Measurements from ENCODE around the gene EMP1. TPM values are rescaled to one million over a fixed set of nuclear protein-coding genes. Genes with fewer than 3 reads are reported as not detected.

EMP1 gene
- total RNA-seq, 1 experiment from 2014 or later: 146 TPM

DNA sequence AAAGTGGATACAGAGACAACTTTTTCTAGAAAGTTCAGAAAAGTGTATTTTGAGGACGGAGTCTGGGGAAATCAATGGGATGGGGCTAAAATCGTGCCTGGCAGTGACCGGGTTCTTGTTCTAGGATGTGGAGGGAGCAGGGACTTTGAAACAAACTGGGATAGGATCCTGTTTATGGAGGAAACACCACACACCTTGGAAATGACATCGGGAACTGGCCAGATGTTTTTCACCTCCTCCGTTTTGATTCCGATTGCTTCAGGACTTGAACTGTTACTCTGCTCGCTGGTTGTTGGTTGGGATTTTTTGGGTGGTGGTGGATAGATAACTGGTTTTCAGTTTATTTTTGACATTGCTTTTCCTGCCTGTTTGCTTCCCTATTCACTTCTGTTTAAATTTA, 506 bp downstream of the EMP1 start:
- Mint-ChIP-seq H3K4me3 (ENCODE audit: low read depth, unreplicated experiment) (peak overlapping the region; percentile 76), H3K27ac (ENCODE audit: unreplicated experiment) (peak overlapping the region; percentile 68), H3K36me3 (ENCODE audit: insufficient read depth, unreplicated experiment) (peaks cover 42% of the 10 kb centered on the region), H3K4me1 (ENCODE audit: low read depth, unreplicated experiment) (peaks cover 62% of the 10 kb centered on the region), H3K27me3 (ENCODE audit: unreplicated experiment) (no peaks in the 10 kb centered on the region), H3K9me3 (ENCODE audit: low read depth, unreplicated experiment) (no peaks in the 10 kb centered on the region)
- CTCF ChIA-PET: interaction anchor here (0.6 to 1.8 kb wide), 10 partner anchors 9 to 394 kb away, joined by 3 to 14 read pairs (median 4); no protein-coding TSS in a partner anchor
- DNase-seq: no peak
- intact Hi-C loops (cut with micrococcal nuclease; ENCODE audit: unreplicated experiment): loop anchor here (2.0 to 10.0 kb wide), 2 partner anchors 60 to 392 kb away; no protein-coding TSS in a partner anchor
- TSS peak; percentile 65 for BruUV-seq (replicated peaks)
- TF ChIP-seq, protein P1, sequence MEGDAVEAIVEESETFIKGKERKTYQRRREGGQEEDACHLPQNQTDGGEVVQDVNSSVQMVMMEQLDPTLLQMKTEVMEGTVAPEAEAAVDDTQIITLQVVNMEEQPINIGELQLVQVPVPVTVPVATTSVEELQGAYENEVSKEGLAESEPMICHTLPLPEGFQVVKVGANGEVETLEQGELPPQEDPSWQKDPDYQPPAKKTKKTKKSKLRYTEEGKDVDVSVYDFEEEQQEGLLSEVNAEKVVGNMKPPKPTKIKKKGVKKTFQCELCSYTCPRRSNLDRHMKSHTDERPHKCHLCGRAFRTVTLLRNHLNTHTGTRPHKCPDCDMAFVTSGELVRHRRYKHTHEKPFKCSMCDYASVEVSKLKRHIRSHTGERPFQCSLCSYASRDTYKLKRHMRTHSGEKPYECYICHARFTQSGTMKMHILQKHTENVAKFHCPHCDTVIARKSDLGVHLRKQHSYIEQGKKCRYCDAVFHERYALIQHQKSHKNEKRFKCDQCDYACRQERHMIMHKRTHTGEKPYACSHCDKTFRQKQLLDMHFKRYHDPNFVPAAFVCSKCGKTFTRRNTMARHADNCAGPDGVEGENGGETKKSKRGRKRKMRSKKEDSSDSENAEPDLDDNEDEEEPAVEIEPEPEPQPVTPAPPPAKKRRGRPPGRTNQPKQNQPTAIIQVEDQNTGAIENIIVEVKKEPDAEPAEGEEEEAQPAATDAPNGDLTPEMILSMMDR (IDR thresholded peaks at IDR 0.05; ENCODE audit: unreplicated experiment): no peak

DNA sequence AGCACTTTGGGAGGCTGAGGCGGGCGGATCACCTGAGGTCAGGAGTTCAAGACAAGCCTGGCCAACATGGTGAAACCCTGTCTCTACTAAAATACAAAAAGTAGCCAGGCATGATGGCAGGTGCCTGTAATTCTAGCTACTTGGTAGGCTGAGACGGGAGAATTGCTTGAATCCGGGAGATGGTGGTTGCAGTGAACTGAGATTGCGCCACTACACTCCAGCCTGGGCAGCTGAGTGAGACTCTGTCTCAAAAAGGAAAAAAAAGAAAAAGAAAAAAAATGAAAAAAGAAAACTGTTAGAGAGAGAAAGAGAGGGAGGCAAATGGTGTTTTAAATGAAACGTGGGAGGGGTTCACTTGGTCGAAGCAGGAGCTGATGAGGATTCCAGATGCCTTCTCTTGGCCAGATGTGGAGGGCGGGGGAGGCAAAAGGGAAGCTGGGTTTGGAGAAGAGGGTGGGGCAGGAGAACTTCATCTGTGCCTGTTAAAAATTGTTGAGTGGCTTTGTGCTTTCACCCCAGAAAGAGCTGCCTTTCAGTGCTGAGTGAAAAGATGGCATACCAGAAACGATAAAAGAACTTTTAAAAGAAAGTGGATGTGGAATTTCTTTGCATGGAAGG, 1.1 kb downstream of the EMP1 start:
- no peak for DNase-seq
- CTCF ChIA-PET: interaction anchor here (0.7 to 1.2 kb wide), 6 partner anchors 9 to 99 kb away, joined by 3 to 4 read pairs (median 3); no protein-coding TSS in a partner anchor
- TF ChIP-seq, protein P1 (IDR thresholded peaks at IDR 0.05; ENCODE audit: unreplicated experiment): no peak
- Mint-ChIP-seq H3K27me3 (ENCODE audit: unreplicated experiment) (no peaks in the 10 kb centered on the region), H3K4me1 (ENCODE audit: low read depth, unreplicated experiment) (peaks cover 67% of the 10 kb centered on the region), H3K4me3 (ENCODE audit: low read depth, unreplicated experiment) (peak overlapping the region; percentile 76), H3K9me3 (ENCODE audit: low read depth, unreplicated experiment) (no peaks in the 10 kb centered on the region), H3K36me3 (ENCODE audit: insufficient read depth, unreplicated experiment) (peaks cover 48% of the 10 kb centered on the region), H3K27ac (ENCODE audit: unreplicated experiment) (peak overlapping the region; percentile 68)
- intact Hi-C loops (cut with micrococcal nuclease; ENCODE audit: unreplicated experiment): loop anchor here (2.0 to 10.0 kb wide), 2 partner anchors 61 to 393 kb away; no protein-coding TSS in a partner anchor
- no TSS peak for BruUV-seq (replicated peaks)

DNA sequence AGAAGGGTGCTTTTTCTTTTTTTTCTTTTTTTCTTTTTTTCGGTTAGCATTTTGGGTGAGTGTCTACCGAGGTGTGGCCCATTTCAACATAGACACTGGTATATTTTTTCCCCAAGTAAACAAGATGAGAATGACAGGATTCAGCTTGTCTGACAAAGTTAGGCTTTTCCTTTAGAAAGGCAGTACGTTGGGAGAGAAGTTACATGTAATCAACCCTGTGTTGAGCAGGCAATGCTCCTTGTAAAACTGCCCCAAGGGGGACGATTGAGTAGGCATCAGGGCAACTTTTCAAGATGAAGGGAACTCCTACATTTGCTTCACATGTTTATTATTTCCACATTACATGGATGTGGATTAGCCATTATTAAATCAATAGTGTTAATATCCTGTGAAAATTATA, 1.7 kb downstream of the EMP1 start:
- Mint-ChIP-seq H3K4me3 (ENCODE audit: low read depth, unreplicated experiment) (peak overlapping the region; percentile 76), H3K4me1 (ENCODE audit: low read depth, unreplicated experiment) (peaks cover 66% of the 10 kb centered on the region), H3K9me3 (ENCODE audit: low read depth, unreplicated experiment) (no peaks in the 10 kb centered on the region), H3K27ac (ENCODE audit: unreplicated experiment) (peak overlapping the region; percentile 68), H3K36me3 (ENCODE audit: insufficient read depth, unreplicated experiment) (peaks cover 49% of the 10 kb centered on the region), H3K27me3 (ENCODE audit: unreplicated experiment) (no peaks in the 10 kb centered on the region)
- DNase-seq: no peak
- intact Hi-C loops (cut with micrococcal nuclease; ENCODE audit: unreplicated experiment): loop anchor here (10.0 kb wide), 1 partner anchor 393 kb away; no protein-coding TSS in a partner anchor
- TF ChIP-seq, protein P1 (IDR thresholded peaks at IDR 0.05; ENCODE audit: unreplicated experiment): no peak
- BruUV-seq (replicated peaks): no TSS peak
- CTCF ChIA-PET: interaction anchor here (0.7 to 1.2 kb wide), 5 partner anchors 8 to 100 kb away, joined by 3 to 4 read pairs (median 3); no protein-coding TSS in a partner anchor

DNA sequence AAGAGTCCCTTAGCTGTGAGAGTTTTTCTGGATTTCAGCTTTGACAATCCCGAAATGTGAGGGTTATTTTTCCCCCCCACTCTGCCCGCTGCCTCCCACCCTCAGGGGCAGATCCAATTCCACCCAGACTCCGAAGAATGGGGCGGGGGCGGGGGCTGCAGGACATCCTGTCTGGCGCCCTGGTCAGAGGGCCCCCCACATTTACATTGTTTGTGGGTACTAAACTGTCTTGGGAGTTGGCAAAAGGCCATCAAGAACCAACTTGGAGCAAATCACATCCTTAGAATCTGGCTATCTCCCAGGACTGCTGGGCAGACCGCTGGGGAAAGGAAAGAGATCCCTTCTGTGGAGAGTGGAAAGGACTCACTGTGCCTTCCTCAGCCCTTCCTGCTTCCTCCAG, 2.4 kb downstream of the EMP1 start:
- H3K36me3 Mint-ChIP-seq (ENCODE audit: insufficient read depth, unreplicated experiment): peaks cover 51% of the 10 kb centered on the region
- TF ChIP-seq, protein P1 (IDR thresholded peaks at IDR 0.05; ENCODE audit: unreplicated experiment): no peak

More for the DNA sequence above, 2.4 kb downstream of the EMP1 start:
- intact Hi-C loops (cut with micrococcal nuclease; ENCODE audit: unreplicated experiment): loop anchor here (10.0 kb wide), 1 partner anchor 394 kb away; no protein-coding TSS in a partner anchor
- no TSS peak for BruUV-seq (replicated peaks)
- H3K27ac Mint-ChIP-seq (ENCODE audit: unreplicated experiment): no peak overlapping the region
- H3K4me3 Mint-ChIP-seq (ENCODE audit: low read depth, unreplicated experiment): peak overlapping the region; percentile 76
- CTCF ChIA-PET: interaction anchor here (1.1 kb wide), 1 partner anchor 100 kb away, joined by 3 read pairs; no protein-coding TSS in a partner anchor
- no peak for DNase-seq
- H3K4me1 Mint-ChIP-seq (ENCODE audit: low read depth, unreplicated experiment): peaks cover 72% of the 10 kb centered on the region
- no peaks in the 10 kb centered on the region for H3K9me3 Mint-ChIP-seq (ENCODE audit: low read depth, unreplicated experiment)
- no peaks in the 10 kb centered on the region for H3K27me3 Mint-ChIP-seq (ENCODE audit: unreplicated experiment)

All from Calu3 (cell line).